Measurements from ENCODE around the gene RPL13.

Gene RPL13

GRCh38 chr16:89545044-89545830 is 15.2 kb upstream of the RPL13 start:
- DNase-seq, result no peak

- no peak for DNase-seq
Measured at GRCh38 chr16:89545831-89546574, 14.5 kb upstream of the RPL13 start.

GRCh38 chr16:89546781-89547180 is 13.7 kb upstream of the RPL13 start:
- DNase-seq, result no peak

- DNase-seq, result no peak
Measured at GRCh38 chr16:89547291-89547690, 13.2 kb upstream of the RPL13 start.

- DNase-seq, result no peak
Measured at GRCh38 chr16:89547860-89548259, 12.6 kb upstream of the RPL13 start.

- DNase-seq, result no peak
Measured at GRCh38 chr16:89548344-89549006, 12.0 kb upstream of the RPL13 start.

GRCh38 chr16:89549007-89549700 is 11.3 kb upstream of the RPL13 start:
- DNase-seq, result no peak

GRCh38 chr16:89550421-89551007 is 10.0 kb upstream of the RPL13 start:
- no peak for DNase-seq

- DNase-seq, result no peak
Measured at GRCh38 chr16:89552329-89552728, 8.2 kb upstream of the RPL13 start.

- DNase-seq, result no peak
Measured at GRCh38 chr16:89552913-89553312, 7.6 kb upstream of the RPL13 start.

- DNase-seq, result no peak
Measured at GRCh38 chr16:89553733-89554132, 6.7 kb upstream of the RPL13 start.

- no peak for DNase-seq
Measured at GRCh38 chr16:89554343-89554742, 6.1 kb upstream of the RPL13 start.

GRCh38 chr16:89555265-89555664 is 5.2 kb upstream of the RPL13 start:
- DNase-seq, result no peak

- DNase-seq, result no peak
Measured at GRCh38 chr16:89555780-89556179, 4.7 kb upstream of the RPL13 start.

GRCh38 chr16:89556750-89557689 is 3.5 kb upstream of the RPL13 start:
- no peak for DNase-seq

- no peak for DNase-seq
Measured at GRCh38 chr16:89557690-89558490, 2.6 kb upstream of the RPL13 start.

- no peak for DNase-seq
Measured at GRCh38 chr16:89561142-89561883, 831 bp downstream of the RPL13 start.

- DNase-seq, result no peak
Measured at GRCh38 chr16:89561884-89562599, 1.6 kb downstream of the RPL13 start.

- DNase-seq, result no peak
Measured at GRCh38 chr16:89562939-89563338, 2.5 kb downstream of the RPL13 start.

All from DMS153 (cell line).